HepG2 (cell line): ENCODE measurements around the gene HCRT. TPM values are rescaled to one million over a fixed set of nuclear protein-coding genes. Genes with fewer than 3 reads are reported as not detected.

Source experiments
- ATAC-seq: fragments of 200-7000 bp; cut with Tn5 transposase; 3 replicates; pipeline ENCODE4 v1.9.1; 2020; ENCODE audit warnings: mild to moderate bottlenecking, moderate library complexity
- BruUV-seq: library from RNA; stranded (reverse); fragments of 400-500 nt; replicated peaks from 2 replicates; lab custom pipeline; 2021; lab: Mats Ljungman, UMichigan
- CTCF ChIA-PET: fragments of 300-600 bp; formaldehyde crosslinking; extraction: SDS; loops from one replicate; lab custom pipeline; 2021; ENCODE audit warnings: low total read pairs, inconsistent platforms, low intra/inter-chr PET ratio; lab: Yijun Ruan, JAX
- POLR2A ChIA-PET: fragments of 350-600 bp; sonication (Branson Sonifier 250); formaldehyde crosslinking; loops from one replicate; lab custom pipeline; 2020; ENCODE audit warnings: antibody characterized with exemption, inconsistent platforms; lab: Yijun Ruan, JAX
- DNase-seq: peaks from one replicate; pipeline ENCODE4 v3.0.0-alpha.2; 2015; ENCODE audit warnings: low spot score
- FAIRE-seq: peaks from 3 replicates; lab custom pipeline; 2011; peaks lifted over from hg19 to GRCh38; lab: Jason Lieb, UNC
- H2AFZ ChIP-seq: one replicate; pipeline ENCODE4 v1.6.1; 2011; ENCODE audit warnings: low read length, inconsistent platforms
- H3K27ac ChIP-seq: fragments of 300-600 bp; 3 replicates; pipeline ENCODE4 v1.8.0; 2011; ENCODE audit warnings: mixed run types, mild to moderate bottlenecking, mixed read lengths, low read length, inconsistent platforms; ENCODE audit not compliant: insufficient read depth; ENCODE audit errors: extremely low read length
- H3K27me3 ChIP-seq, 2 experiments: fragments of 200-600 bp in 1 of 2; 2 replicates in 1 of 2; 3 replicates in 1 of 2; pipeline versions ENCODE4 v1.6.0 to v1.8.0; 2011; ENCODE audit warnings: low read length in 2 of 2, mild to moderate bottlenecking in 2 of 2, moderate library complexity in 2 of 2, inconsistent platforms in 1 of 2; ENCODE audit not compliant: insufficient read depth in 2 of 2, control insufficient read depth in 1 of 2
- H3K36me3 ChIP-seq, 2 experiments: fragments of 200-600 bp in 1 of 2; replicated peaks in 1 of 2; 2 replicates in 1 of 2; 3 replicates in 1 of 2; pipeline versions ENCODE4 v1.5.1 to v1.8.0; 2011; ENCODE audit warnings: low read length in 2 of 2, inconsistent platforms in 1 of 2; ENCODE audit not compliant: insufficient read depth in 2 of 2, control insufficient read depth in 1 of 2
- H3K4me1 ChIP-seq: 2 replicates; pipeline ENCODE4 v1.5.1; 2012; ENCODE audit warnings: low read length, inconsistent platforms; ENCODE audit not compliant: insufficient read depth
- H3K4me2 ChIP-seq: 2 replicates; pipeline ENCODE4 v1.6.0; 2011; ENCODE audit warnings: low read depth, low read length, inconsistent platforms
- H3K4me3 ChIP-seq, 3 experiments: fragments of 200-600 bp in 1 of 3; sonication (generic), shearing (Covaris generic) in 1 of 3; replicated peaks in 1 of 3; 2 replicates each; pipeline ENCODE4 v1.5.1; 2011 to 2016; ENCODE audit warnings: low read length in 3 of 3, inconsistent platforms in 2 of 3, low read depth in 2 of 3, mild to moderate bottlenecking in 2 of 3, control low read depth in 1 of 3, mixed read lengths in 1 of 3; ENCODE audit not compliant: insufficient read depth in 1 of 3
- H3K79me2 ChIP-seq: one replicate; pipeline ENCODE4 v1.6.1; 2011; ENCODE audit warnings: low read length, inconsistent platforms; ENCODE audit not compliant: insufficient read depth
- H3K9ac ChIP-seq: 2 replicates; pipeline ENCODE4 v1.6.0; 2011; ENCODE audit warnings: mild to moderate bottlenecking, low read depth, low read length, inconsistent platforms; ENCODE audit not compliant: insufficient read depth
- H3K9me3 ChIP-seq: 2 replicates; pipeline ENCODE4 v1.5.1; 2012; ENCODE audit warnings: mild to moderate bottlenecking, low read length
- H4K20me1 ChIP-seq: 2 replicates; pipeline ENCODE4 v1.6.0; 2011; ENCODE audit warnings: inconsistent platforms, mild to moderate bottlenecking, low read length, moderate library complexity; ENCODE audit not compliant: insufficient read depth
- MIER2 ChIP-seq: IDR thresholded peaks from 2 replicates; pipeline ENCODE4 v1.6.1; 2016; ENCODE audit warnings: missing biosample characterization, missing genetic modification reagents
- NRL ChIP-seq: sonication (generic); formaldehyde crosslinking; IDR thresholded peaks from 2 replicates; pipeline ENCODE4 v1.5.0; 2020; ENCODE audit warnings: missing genetic modification reagents, mild to moderate bottlenecking, moderate library complexity, borderline replicate concordance
- XBP1 ChIP-seq: sonication (generic); formaldehyde crosslinking; IDR thresholded peaks from 2 replicates; pipeline ENCODE4 v1.5.0; 2020; ENCODE audit warnings: missing genetic modification reagents
- ZBTB7A ChIP-seq: sonication (generic); formaldehyde crosslinking; IDR thresholded peaks from 2 replicates; pipeline ENCODE4 v1.8.0; 2022; ENCODE audit warnings: mild to moderate bottlenecking, missing genetic modification reagents
- ZFP37 ChIP-seq: sonication (generic); formaldehyde crosslinking; IDR thresholded peaks from 2 replicates; pipeline ENCODE4 v1.4.0; 2020; ENCODE audit warnings: missing genetic modification reagents, borderline replicate concordance
- ZNF703 ChIP-seq: sonication (generic); formaldehyde crosslinking; IDR thresholded peaks from 2 replicates; pipeline ENCODE4 v1.5.1; 2020; ENCODE audit warnings: missing genetic modification reagents, mild to moderate bottlenecking, moderate library complexity, borderline replicate concordance
- ZNF737 ChIP-seq: sonication (generic); formaldehyde crosslinking; IDR thresholded peaks from 2 replicates; pipeline ENCODE4 v1.5.0; 2020; ENCODE audit warnings: missing genetic modification reagents, mild to moderate bottlenecking, borderline replicate concordance
- WGBS: methylation state at CpG from one replicate; pipeline ENCODE4 v1.1.6; 2017; ENCODE audit warnings: low lambda C conversion rate; 5-methylcytosine and 5-hydroxymethylcytosine counted together
- in situ Hi-C: cut with HindIII; loops from 2 replicates; pipeline ENCODE4 v1.10.0; 2017; ENCODE audit warnings: low pct_unique_long_range_greater_than_20kb; ENCODE audit not compliant: extremely low pct_ligation_motif_present
- intact Hi-C: fragments of 100-400 bp; cut with micrococcal nuclease; formaldehyde crosslinking; loops from one replicate; pipeline ENCODE4 v1.10.0; 2022; ENCODE audit not compliant: unreplicated experiment
- polyA plus RNA-seq, 8 experiments: library from polyadenylated mRNA; depleted of rRNA in 3 of 8; stranded (reverse) in 7 of 8; unstranded in 1 of 8; fragments of >200 nt; fragmentation: Illumina TruSeq in 4 of 8; extraction: Trizol in 4 of 8; gene quantifications; 2 replicates each; pipeline versions ENCODE4 v1.2.1 to v1.2.3, GENCODE V29; 2011 to 2016; ENCODE audit warnings: low read depth in 4 of 8, missing spikeins in 1 of 8, mixed read lengths in 1 of 8; ENCODE audit not compliant: insufficient read depth in 1 of 8
- total RNA-seq, 5 experiments: library from RNA; depleted of rRNA; stranded (reverse); fragments of >200 nt; fragmentation: Illumina TruSeq; extraction: Trizol; gene quantifications; 2 replicates each; pipeline ENCODE4 v1.2.3, GENCODE V29; 2016; ENCODE audit warnings: low read depth in 1 of 5
- TF ChIP-seq, protein P1 (sequence below): sonication (generic); IDR thresholded peaks from 2 replicates; pipeline ENCODE4 v1.6.1; 2016; ENCODE audit warnings: low read depth, borderline replicate concordance
- TF ChIP-seq, protein P2 (sequence below): sonication (generic); formaldehyde crosslinking; conservative IDR thresholded peaks from 2 replicates; pipeline ENCODE4 v1.8.0; 2022; ENCODE audit warnings: missing genetic modification reagents

HCRT gene
- total and polyA plus RNA-seq, 2 of the 13 experiments (the other 11 are each of a cell fraction or from before 2014, with no cell fraction given): not detected

DNA sequence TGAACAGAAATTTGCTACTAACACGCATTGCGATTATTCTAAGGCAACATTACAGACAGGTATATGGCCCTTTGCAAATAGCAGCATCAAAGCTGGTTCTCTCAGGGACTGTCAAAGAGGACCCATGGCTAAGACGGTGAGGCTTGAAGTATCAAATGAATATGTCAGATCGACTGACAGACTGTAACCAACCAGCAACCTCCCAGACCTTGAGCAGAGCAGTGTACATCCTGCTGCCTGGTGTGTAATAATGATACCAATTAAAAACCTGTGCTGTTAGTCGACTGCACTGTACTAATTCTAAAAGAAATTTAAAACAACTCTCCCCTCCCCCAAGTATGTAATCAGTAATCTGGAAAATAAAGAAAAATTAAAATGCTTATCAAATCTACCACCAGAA lies 45.0 kb upstream of the HCRT start:
- ChIA-PET CTCF (no interaction called here), POLR2A (interaction anchor here (1.6 kb wide), 1 partner anchor 18 kb away, joined by 5 read pairs; no protein-coding TSS in a partner anchor)
- no peaks in the 10 kb centered on the region for H4K20me1 ChIP-seq
- intact Hi-C loops (no loop called here), in situ Hi-C loops (no loop called here)
- H3K4me1 ChIP-seq: no peaks in the 10 kb centered on the region
- H3K27ac ChIP-seq: no peak overlapping the region
- H2AFZ ChIP-seq: no peak overlapping the region
- H3K4me2 ChIP-seq: no peak overlapping the region
- H3K4me3 ChIP-seq: no peak overlapping the region
- H3K9me3 ChIP-seq: no peaks in the 10 kb centered on the region
- ATAC-seq (no peak), DNase-seq (no peak), FAIRE-seq (no peak)
- BruUV-seq: no TSS peak
- no peaks in the 10 kb centered on the region; a peak in 1 of 5 replicates for H3K36me3 ChIP-seq
- H3K27me3 ChIP-seq: no peaks in the 10 kb centered on the region
- TF ChIP-seq MIER2 (CRISPR knock-in tag) (no peak), ZFP37 (CRISPR knock-in tag) (no peak), ZBTB7A (CRISPR knock-in tag) (no peak), NRL (CRISPR knock-in tag) (no peak), ZNF737 (CRISPR knock-in tag) (no peak), ZNF703 (CRISPR knock-in tag) (no peak), XBP1 (CRISPR knock-in tag) (no peak)
- TF ChIP-seq, protein P1, sequence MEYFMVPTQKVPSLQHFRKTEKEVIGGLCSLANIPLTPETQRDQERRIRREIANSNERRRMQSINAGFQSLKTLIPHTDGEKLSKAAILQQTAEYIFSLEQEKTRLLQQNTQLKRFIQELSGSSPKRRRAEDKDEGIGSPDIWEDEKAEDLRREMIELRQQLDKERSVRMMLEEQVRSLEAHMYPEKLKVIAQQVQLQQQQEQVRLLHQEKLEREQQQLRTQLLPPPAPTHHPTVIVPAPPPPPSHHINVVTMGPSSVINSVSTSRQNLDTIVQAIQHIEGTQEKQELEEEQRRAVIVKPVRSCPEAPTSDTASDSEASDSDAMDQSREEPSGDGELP: no peak
- TF ChIP-seq, protein P2, sequence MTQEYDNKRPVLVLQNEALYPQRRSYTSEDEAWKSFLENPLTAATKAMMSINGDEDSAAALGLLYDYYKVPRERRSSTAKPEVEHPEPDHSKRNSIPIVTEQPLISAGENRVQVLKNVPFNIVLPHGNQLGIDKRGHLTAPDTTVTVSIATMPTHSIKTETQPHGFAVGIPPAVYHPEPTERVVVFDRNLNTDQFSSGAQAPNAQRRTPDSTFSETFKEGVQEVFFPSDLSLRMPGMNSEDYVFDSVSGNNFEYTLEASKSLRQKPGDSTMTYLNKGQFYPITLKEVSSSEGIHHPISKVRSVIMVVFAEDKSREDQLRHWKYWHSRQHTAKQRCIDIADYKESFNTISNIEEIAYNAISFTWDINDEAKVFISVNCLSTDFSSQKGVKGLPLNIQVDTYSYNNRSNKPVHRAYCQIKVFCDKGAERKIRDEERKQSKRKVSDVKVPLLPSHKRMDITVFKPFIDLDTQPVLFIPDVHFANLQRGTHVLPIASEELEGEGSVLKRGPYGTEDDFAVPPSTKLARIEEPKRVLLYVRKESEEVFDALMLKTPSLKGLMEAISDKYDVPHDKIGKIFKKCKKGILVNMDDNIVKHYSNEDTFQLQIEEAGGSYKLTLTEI (CRISPR knock-in tag): no peak
- 96% methylated on average over 5 of the region's 5 CpGs for WGBS
- H3K9ac ChIP-seq: no peak overlapping the region
- no peaks in the 10 kb centered on the region for H3K79me2 ChIP-seq
